Ishikawa (cell line): Measurements from ENCODE around the gene MRPS2.
"Not testable (repeated sequence)": the region's sequence is repeated elsewhere in the genome, so short reads cannot be mapped to it uniquely, and the experiment has no call there.

Experiments
- CEBPB ChIP-seq: IDR thresholded peaks from 2 replicates; pipeline ENCODE4 v1.6.1; 2012
- CREB1 ChIP-seq: IDR thresholded peaks from 2 replicates; pipeline ENCODE4 v1.6.1; 2012; ENCODE audit warnings: low read depth
- EGR1 ChIP-seq: IDR thresholded peaks from 2 replicates; pipeline ENCODE4 v1.6.1; 2012
- EP300 ChIP-seq: IDR thresholded peaks from 2 replicates; pipeline ENCODE4 v1.6.1; 2012; ENCODE audit warnings: borderline replicate concordance
- FOXM1 ChIP-seq: IDR thresholded peaks from 2 replicates; pipeline ENCODE4 v1.6.1; 2012; ENCODE audit warnings: low read depth, borderline replicate concordance
- MAX ChIP-seq: IDR thresholded peaks from 2 replicates; pipeline ENCODE4 v1.6.1; 2012
- NFIC ChIP-seq: IDR thresholded peaks from 2 replicates; pipeline ENCODE4 v1.6.1; 2012
- RAD21 ChIP-seq: IDR thresholded peaks from 2 replicates; pipeline ENCODE4 v1.6.1; 2012; ENCODE audit warnings: low read depth
- TAF1 ChIP-seq: IDR thresholded peaks from 2 replicates; pipeline ENCODE4 v1.6.1; 2012; ENCODE audit warnings: low read depth, mild to moderate bottlenecking
- TCF12 ChIP-seq: IDR thresholded peaks from 2 replicates; pipeline ENCODE4 v1.6.1; 2012; ENCODE audit warnings: low read depth
- TEAD4 ChIP-seq: IDR thresholded peaks from 2 replicates; pipeline ENCODE4 v1.6.1; 2012
- YY1 ChIP-seq: IDR thresholded peaks from 2 replicates; pipeline ENCODE4 v1.6.1; 2012; ENCODE audit warnings: low read depth
- ZBTB7A ChIP-seq: IDR thresholded peaks from 2 replicates; pipeline ENCODE4 v1.6.1; 2012; ENCODE audit warnings: low read depth
- TF ChIP-seq, protein P1 (sequence below): IDR thresholded peaks from 2 replicates; pipeline ENCODE4 v1.6.1; 2012; ENCODE audit warnings: low read depth, mild to moderate bottlenecking
- TF ChIP-seq, protein P2 (sequence below): IDR thresholded peaks from 2 replicates; pipeline ENCODE4 v1.6.1; 2012

Gene MRPS2

GRCh38 chr9:135544981-135545635 lies 44.6 kb downstream of the MRPS2 start:
- no peak for TF ChIP-seq TEAD4
- TF ChIP-seq TCF12 = no peak
- no peak for TF ChIP-seq CREB1
- no peak for TF ChIP-seq ZBTB7A
- TF ChIP-seq, protein P1, sequence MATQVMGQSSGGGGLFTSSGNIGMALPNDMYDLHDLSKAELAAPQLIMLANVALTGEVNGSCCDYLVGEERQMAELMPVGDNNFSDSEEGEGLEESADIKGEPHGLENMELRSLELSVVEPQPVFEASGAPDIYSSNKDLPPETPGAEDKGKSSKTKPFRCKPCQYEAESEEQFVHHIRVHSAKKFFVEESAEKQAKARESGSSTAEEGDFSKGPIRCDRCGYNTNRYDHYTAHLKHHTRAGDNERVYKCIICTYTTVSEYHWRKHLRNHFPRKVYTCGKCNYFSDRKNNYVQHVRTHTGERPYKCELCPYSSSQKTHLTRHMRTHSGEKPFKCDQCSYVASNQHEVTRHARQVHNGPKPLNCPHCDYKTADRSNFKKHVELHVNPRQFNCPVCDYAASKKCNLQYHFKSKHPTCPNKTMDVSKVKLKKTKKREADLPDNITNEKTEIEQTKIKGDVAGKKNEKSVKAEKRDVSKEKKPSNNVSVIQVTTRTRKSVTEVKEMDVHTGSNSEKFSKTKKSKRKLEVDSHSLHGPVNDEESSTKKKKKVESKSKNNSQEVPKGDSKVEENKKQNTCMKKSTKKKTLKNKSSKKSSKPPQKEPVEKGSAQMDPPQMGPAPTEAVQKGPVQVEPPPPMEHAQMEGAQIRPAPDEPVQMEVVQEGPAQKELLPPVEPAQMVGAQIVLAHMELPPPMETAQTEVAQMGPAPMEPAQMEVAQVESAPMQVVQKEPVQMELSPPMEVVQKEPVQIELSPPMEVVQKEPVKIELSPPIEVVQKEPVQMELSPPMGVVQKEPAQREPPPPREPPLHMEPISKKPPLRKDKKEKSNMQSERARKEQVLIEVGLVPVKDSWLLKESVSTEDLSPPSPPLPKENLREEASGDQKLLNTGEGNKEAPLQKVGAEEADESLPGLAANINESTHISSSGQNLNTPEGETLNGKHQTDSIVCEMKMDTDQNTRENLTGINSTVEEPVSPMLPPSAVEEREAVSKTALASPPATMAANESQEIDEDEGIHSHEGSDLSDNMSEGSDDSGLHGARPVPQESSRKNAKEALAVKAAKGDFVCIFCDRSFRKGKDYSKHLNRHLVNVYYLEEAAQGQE = no peak
- TF ChIP-seq, protein P2, sequence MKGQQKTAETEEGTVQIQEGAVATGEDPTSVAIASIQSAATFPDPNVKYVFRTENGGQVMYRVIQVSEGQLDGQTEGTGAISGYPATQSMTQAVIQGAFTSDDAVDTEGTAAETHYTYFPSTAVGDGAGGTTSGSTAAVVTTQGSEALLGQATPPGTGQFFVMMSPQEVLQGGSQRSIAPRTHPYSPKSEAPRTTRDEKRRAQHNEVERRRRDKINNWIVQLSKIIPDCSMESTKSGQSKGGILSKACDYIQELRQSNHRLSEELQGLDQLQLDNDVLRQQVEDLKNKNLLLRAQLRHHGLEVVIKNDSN = no peak
- TF ChIP-seq YY1 = no peak
- no peak for TF ChIP-seq EGR1
- TF ChIP-seq TAF1 = no peak
- TF ChIP-seq MAX = no peak
- TF ChIP-seq FOXM1 = no peak
- no peak for TF ChIP-seq NFIC

GRCh38 chr9:135545646-135546176 lies 45.2 kb downstream of the MRPS2 start, which contains the start of gene OBP2A:
Gene OBP2A (plus strand): TSS chr9:135546126. CDS start chr9:135546181, 55 bp downstream.
- TF ChIP-seq TAF1, YY1: not testable (repeated sequence)
- TF ChIP-seq, protein P1 = not testable (repeated sequence)

- TF ChIP-seq CREB1 = no peak
- no peak for TF ChIP-seq ZBTB7A
- TF ChIP-seq TAF1 = no peak
Observed at GRCh38 chr9:135547756-135548736, 47.6 kb downstream of the MRPS2 start.

GRCh38 chr9:135550344-135550918 lies 49.9 kb downstream of the MRPS2 start:
- TF ChIP-seq TAF1 (no peak), MAX (no peak), FOXM1 (no peak), YY1 (no peak), EGR1 (no peak), TEAD4 (no peak), NFIC (no peak), ZBTB7A (no peak)

DNA sequence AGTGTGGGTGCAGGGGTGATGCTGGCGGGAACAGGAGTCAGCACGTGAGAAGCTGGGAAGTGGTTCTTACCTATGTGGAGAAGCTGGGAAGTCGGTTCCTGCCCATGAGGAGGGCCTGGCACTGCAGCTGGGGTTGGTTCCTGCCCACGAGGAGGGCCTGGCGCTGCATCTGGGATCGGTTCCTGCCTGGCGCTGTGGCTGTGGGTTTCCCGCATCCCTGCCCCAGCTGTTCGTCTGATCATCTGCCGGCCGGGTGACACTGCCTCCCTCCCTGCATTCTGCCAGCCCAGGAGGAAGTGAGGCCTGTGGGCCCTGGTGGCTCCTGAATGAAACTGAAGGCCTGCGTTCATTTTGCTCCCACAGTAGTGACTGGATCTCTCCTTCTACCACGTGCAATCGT lies 50.5 kb downstream of the MRPS2 start:
- TF ChIP-seq MAX = no peak
- TF ChIP-seq TEAD4 = no peak
- no peak for TF ChIP-seq TCF12
- TF ChIP-seq, protein P2 = no peak
- TF ChIP-seq EP300 = no peak
- TF ChIP-seq, protein P1 = no peak
- no peak for TF ChIP-seq CEBPB
- no peak for TF ChIP-seq ZBTB7A
- TF ChIP-seq YY1 = no peak
- TF ChIP-seq RAD21 = no peak
- TF ChIP-seq TAF1 = no peak
- no peak for TF ChIP-seq NFIC
- TF ChIP-seq EGR1 = no peak
- no peak for TF ChIP-seq FOXM1
- no peak for TF ChIP-seq CREB1
